Measurements from ENCODE around the gene SLC6A19.

DNA sequence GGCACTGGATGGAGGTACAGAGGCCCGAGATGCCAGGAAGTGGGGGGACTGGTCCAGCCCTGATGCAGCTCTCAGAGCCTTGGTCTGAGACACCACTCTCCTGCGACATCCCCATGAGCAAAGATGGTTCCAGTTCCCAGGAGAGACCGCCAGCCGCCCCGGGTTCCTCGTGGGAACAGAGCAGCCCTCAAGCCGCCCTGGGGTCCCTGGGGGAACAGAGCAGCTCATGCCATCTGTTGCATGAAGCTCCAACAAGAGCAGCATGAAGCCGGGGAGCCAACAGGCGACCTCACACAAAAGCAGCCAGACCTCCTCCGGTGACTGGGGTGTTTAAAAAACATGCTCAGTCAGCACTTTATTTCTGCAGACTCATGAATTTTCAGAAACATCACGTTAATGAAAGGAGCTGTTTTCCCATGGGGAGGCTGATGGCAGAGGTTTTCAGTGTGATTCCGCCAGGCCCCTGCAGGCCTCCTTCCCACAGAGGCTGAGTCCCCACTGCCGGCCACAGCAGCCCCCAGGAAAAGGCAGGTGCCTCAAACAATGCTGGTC lies 30.0 kb downstream of the SLC6A19 start:
- TF ChIP-seq, protein P1, sequence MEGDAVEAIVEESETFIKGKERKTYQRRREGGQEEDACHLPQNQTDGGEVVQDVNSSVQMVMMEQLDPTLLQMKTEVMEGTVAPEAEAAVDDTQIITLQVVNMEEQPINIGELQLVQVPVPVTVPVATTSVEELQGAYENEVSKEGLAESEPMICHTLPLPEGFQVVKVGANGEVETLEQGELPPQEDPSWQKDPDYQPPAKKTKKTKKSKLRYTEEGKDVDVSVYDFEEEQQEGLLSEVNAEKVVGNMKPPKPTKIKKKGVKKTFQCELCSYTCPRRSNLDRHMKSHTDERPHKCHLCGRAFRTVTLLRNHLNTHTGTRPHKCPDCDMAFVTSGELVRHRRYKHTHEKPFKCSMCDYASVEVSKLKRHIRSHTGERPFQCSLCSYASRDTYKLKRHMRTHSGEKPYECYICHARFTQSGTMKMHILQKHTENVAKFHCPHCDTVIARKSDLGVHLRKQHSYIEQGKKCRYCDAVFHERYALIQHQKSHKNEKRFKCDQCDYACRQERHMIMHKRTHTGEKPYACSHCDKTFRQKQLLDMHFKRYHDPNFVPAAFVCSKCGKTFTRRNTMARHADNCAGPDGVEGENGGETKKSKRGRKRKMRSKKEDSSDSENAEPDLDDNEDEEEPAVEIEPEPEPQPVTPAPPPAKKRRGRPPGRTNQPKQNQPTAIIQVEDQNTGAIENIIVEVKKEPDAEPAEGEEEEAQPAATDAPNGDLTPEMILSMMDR (IDR thresholded peaks at IDR 0.05), result no peak
- TF ChIP-seq POLR2A (IDR thresholded peaks at IDR 0.05), result no peak
- no peak for TF ChIP-seq EP300 (IDR thresholded peaks at IDR 0.05)
- TF ChIP-seq POLR2AphosphoS5 (IDR thresholded peaks at IDR 0.05), result no peak

Measured in stomach (tissue), 4 donors.